ENCODE measurements around the gene FN1. TPM values are rescaled to one million over a fixed set of nuclear protein-coding genes. Genes with fewer than 3 reads are reported as not detected.
"Not testable (repeated sequence)": the region's sequence is repeated elsewhere in the genome, so short reads cannot be mapped to it uniquely, and the experiment has no call there.

Gene FN1
- polyA plus RNA-seq, 1 donor (not counting 4 experiments of a cell fraction or from before 2014, with no cell fraction given): 1,649 TPM

DNA sequence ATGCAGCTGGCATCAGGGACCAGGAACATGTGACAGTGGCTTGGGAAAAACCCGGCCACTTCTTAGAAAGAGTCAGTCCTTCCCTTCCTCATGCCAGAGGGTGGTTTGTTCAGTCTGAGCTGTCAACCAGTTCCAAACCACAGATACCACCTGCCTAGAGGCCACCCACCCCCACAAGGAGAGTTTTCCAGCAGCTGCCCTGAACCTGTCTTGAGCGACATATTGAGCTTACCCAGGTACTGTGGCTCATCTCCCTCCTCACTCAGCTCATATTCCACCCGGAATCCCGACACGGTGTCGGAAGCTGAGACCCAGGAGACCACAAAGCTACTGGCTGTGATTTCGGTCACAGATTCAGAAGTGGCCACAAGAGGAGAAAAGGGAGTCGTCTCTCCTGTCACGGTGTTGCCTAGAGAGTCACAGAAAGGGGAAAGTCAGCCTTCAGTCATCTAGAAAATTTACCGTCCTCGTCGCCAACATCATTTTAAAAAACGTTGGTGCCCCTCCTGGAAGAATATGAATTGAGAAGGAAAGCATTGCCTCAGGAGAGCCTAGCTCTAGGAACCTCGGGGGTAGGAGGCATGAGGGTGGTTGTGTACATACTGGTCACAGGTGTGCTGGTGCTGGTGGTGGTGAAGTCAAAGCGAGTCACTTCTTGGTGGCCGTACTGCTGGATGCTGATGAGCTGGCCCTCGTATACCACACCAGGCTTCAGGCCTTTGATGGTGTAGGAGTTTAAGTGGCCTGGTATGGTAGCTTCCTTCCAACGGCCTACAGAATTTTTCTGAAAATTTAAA is 26.3 kb downstream of the FN1 start:
- Histone ChIP-seq H3K9me1 (ENCODE audit: control insufficient read depth, extremely low read depth, insufficient read depth, low read length) (no peaks in the 10 kb centered on the region), H3K4me2 (ENCODE audit: control insufficient read depth, extremely low read depth, insufficient read depth, low read depth, low read length) (no peak overlapping the region)
- DNase-seq (ENCODE audit: low read depth, low spot score): no peak

GRCh38 chr2:215408441-215408840 is 27.4 kb downstream of the FN1 start:
- not testable (repeated sequence) for H3K9ac ChIP-seq (ENCODE audit: control insufficient read depth, extremely low read depth, insufficient read depth, low read length); H3K27ac ChIP-seq (ENCODE audit: control insufficient read depth, insufficient read depth, low read length)

More for the DNA sequence above, 26.3 kb downstream of the FN1 start:
- TF ChIP-seq, protein P1, sequence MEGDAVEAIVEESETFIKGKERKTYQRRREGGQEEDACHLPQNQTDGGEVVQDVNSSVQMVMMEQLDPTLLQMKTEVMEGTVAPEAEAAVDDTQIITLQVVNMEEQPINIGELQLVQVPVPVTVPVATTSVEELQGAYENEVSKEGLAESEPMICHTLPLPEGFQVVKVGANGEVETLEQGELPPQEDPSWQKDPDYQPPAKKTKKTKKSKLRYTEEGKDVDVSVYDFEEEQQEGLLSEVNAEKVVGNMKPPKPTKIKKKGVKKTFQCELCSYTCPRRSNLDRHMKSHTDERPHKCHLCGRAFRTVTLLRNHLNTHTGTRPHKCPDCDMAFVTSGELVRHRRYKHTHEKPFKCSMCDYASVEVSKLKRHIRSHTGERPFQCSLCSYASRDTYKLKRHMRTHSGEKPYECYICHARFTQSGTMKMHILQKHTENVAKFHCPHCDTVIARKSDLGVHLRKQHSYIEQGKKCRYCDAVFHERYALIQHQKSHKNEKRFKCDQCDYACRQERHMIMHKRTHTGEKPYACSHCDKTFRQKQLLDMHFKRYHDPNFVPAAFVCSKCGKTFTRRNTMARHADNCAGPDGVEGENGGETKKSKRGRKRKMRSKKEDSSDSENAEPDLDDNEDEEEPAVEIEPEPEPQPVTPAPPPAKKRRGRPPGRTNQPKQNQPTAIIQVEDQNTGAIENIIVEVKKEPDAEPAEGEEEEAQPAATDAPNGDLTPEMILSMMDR (optimal IDR thresholded peaks at IDR 0.05 in 1 of 3, IDR thresholded peaks at IDR 0.05 in 1 of 3, conservative IDR thresholded peaks at IDR 0.05 in 1 of 3; ENCODE audit: extremely low read depth in 1 of 3, insufficient read depth in 2 of 3, low read length in 3 of 3): no peak
- no peak for TF ChIP-seq EZH2 (IDR thresholded peaks at IDR 0.05; ENCODE audit: low read length)
- Histone ChIP-seq H3K9ac (ENCODE audit: control insufficient read depth, extremely low read depth, insufficient read depth, low read length) (no peak overlapping the region), H3K9me3 (ENCODE audit: control insufficient read depth, low read depth, low read length) (no peaks in the 10 kb centered on the region), H3K79me2 (ENCODE audit: control insufficient read depth, insufficient read depth, low read length) (no peaks in the 10 kb centered on the region), H2AFZ (ENCODE audit: control insufficient read depth, low read length) (no peak overlapping the region), H3K27me3 (ENCODE audit: control insufficient read depth, extremely low read depth, insufficient read depth, low read length) (no peaks in the 10 kb centered on the region), H4K20me1 (ENCODE audit: control insufficient read depth, extremely low read depth, insufficient read depth, low read length) (no peaks in the 10 kb centered on the region), H3K4me1 (ENCODE audit: control insufficient read depth, extremely low read depth, insufficient read depth, low read length) (peaks cover 14% of the 10 kb centered on the region), H3K4me3 (ENCODE audit: control insufficient read depth in 2 of 3, extremely low read depth in 1 of 3, insufficient read depth in 2 of 3, low read depth in 1 of 3, low read length in 3 of 3) (no peak overlapping the region), H3K36me3 (ENCODE audit: control insufficient read depth in 2 of 2, extremely low read depth in 1 of 2, insufficient read depth in 2 of 2, low read length in 2 of 2) (peaks cover 4 to 35% of the 10 kb centered on the region in 2 experiments), H3K27ac (ENCODE audit: control insufficient read depth, insufficient read depth, low read length) (no peak overlapping the region)
- FAIRE-seq: peak; percentile 34
- dilution Hi-C loops (cut with MboI; ENCODE audit: extremely low pct_ligation_motif_present, low sequenced_read_pairs): no loop called here

More at GRCh38 chr2:215408441-215408840, 27.4 kb downstream of the FN1 start:
- H2AFZ ChIP-seq (ENCODE audit: control insufficient read depth, low read length); H4K20me1 ChIP-seq (ENCODE audit: control insufficient read depth, extremely low read depth, insufficient read depth, low read length); H3K9me3 ChIP-seq (ENCODE audit: control insufficient read depth, low read depth, low read length); FAIRE-seq; DNase-seq (ENCODE audit: low read depth, low spot score); H3K27me3 ChIP-seq (ENCODE audit: control insufficient read depth, extremely low read depth, insufficient read depth, low read length); dilution Hi-C loops (cut with MboI; ENCODE audit: extremely low pct_ligation_motif_present, low sequenced_read_pairs); H3K9me1 ChIP-seq (ENCODE audit: control insufficient read depth, extremely low read depth, insufficient read depth, low read length); H3K4me2 ChIP-seq (ENCODE audit: control insufficient read depth, extremely low read depth, insufficient read depth, low read depth, low read length); H3K79me2 ChIP-seq (ENCODE audit: control insufficient read depth, insufficient read depth, low read length); H3K4me3 ChIP-seq (ENCODE audit: control insufficient read depth in 2 of 3, extremely low read depth in 1 of 3, insufficient read depth in 2 of 3, low read depth in 1 of 3, low read length in 3 of 3): not testable (repeated sequence)
- H3K36me3 ChIP-seq (ENCODE audit: control insufficient read depth in 2 of 2, extremely low read depth in 1 of 2, insufficient read depth in 2 of 2, low read length in 2 of 2): peaks cover 7 to 34% of the 10 kb centered on the region in 2 experiments
- H3K4me1 ChIP-seq (ENCODE audit: control insufficient read depth, extremely low read depth, insufficient read depth, low read length): peaks cover 14% of the 10 kb centered on the region
